SK-N-SH (cell line): ENCODE data around the gene CYP11A1. TPM values are rescaled to one million over a fixed set of nuclear protein-coding genes. Genes with fewer than 3 reads are reported as not detected.
A peak's percentile ranks its signal among the peaks of the same experiment; 100 is the strongest.

Source experiments
- CTCF ChIA-PET: fragments of 300-600, 350-600 bp; formaldehyde crosslinking; extraction: SDS; loops from one replicate; lab custom pipeline; 2021; lab: Yijun Ruan, JAX
- POLR2A ChIA-PET: fragments of 350-600 bp; sonication (Branson Sonifier 250); formaldehyde crosslinking; extraction: SDS; loops from one replicate; lab custom pipeline; 2020; ENCODE audit warnings: antibody characterized with exemption, inconsistent platforms; lab: Yijun Ruan, JAX
- DNase-seq: peaks from one replicate; pipeline ENCODE4 v3.0.0; 2012
- H2AFZ ChIP-seq: fragments of 200-600 bp; sonication (generic); 2 replicates; pipeline ENCODE4 v1.8.1; 2016; ENCODE audit warnings: antibody characterized with exemption, mild to moderate bottlenecking, low read depth
- H3F3A ChIP-seq: fragments of 200-600 bp; sonication (generic); replicated peaks from 2 replicates; pipeline ENCODE3; 2016; ENCODE audit warnings: antibody characterized with exemption, mild to moderate bottlenecking; ENCODE audit not compliant: insufficient read depth
- H3K27ac ChIP-seq, 2 experiments: fragments of 200-500 bp in 1 of 2; fragments of 200-600 bp in 1 of 2; sonication (Bioruptor generic) in 1 of 2; sonication (generic), shearing (Covaris generic) in 1 of 2; 2 replicates each; pipeline versions ENCODE4 v1.5.1 to v1.6.1; 2014 to 2016; ENCODE audit warnings: low read depth in 2 of 2, inconsistent platforms in 1 of 2, low read length in 1 of 2, mild to moderate bottlenecking in 1 of 2, mixed read lengths in 1 of 2
- H3K27me3 ChIP-seq: fragments of 200-600 bp; sonication (generic), shearing (Covaris generic); 2 replicates; pipeline ENCODE4 v1.6.1; 2016; ENCODE audit warnings: mixed run types; ENCODE audit not compliant: insufficient read depth
- H3K36me3 ChIP-seq, 2 experiments: fragments of 200-500 bp in 1 of 2; fragments of 200-600 bp in 1 of 2; sonication (Bioruptor generic) in 1 of 2; sonication (generic) in 1 of 2; replicated peaks in 1 of 2; 2 replicates each; pipeline versions ENCODE3 to v1.5.1; 2014 to 2016; ENCODE audit warnings: low read length in 1 of 2, mild to moderate bottlenecking in 1 of 2; ENCODE audit not compliant: insufficient read depth in 2 of 2, control insufficient read depth in 1 of 2
- H3K4me1 ChIP-seq, 2 experiments: fragments of 200-500 bp in 1 of 2; fragments of 200-600 bp in 1 of 2; sonication (Bioruptor generic) in 1 of 2; sonication (generic), shearing (Covaris generic) in 1 of 2; 2 replicates each; pipeline versions ENCODE4 v1.5.1 to v1.6.1; 2014 to 2016; ENCODE audit warnings: low read depth in 1 of 2, low read length in 1 of 2, mixed run types in 1 of 2; ENCODE audit not compliant: insufficient read depth in 2 of 2, control insufficient read depth in 1 of 2
- H3K4me2 ChIP-seq: fragments of 200-600 bp; sonication (generic), shearing (Covaris generic); 2 replicates; pipeline ENCODE4 v1.6.1; 2017; ENCODE audit warnings: mixed run types
- H3K4me3 ChIP-seq, 2 experiments: fragments of 200-500 bp in 1 of 2; fragments of 200-600 bp in 1 of 2; sonication (Bioruptor generic) in 1 of 2; sonication (generic), shearing (Covaris generic) in 1 of 2; 2 replicates each; pipeline versions ENCODE4 v1.5.1 to v1.8.1; 2014 to 2016; ENCODE audit warnings: low read depth in 2 of 2, inconsistent platforms in 1 of 2, low read length in 1 of 2, mild to moderate bottlenecking in 1 of 2, mixed read lengths in 1 of 2, moderate library complexity in 1 of 2
- H3K79me2 ChIP-seq: fragments of 200-600 bp; sonication (generic); 2 replicates; pipeline ENCODE4 v1.8.1; 2017; ENCODE audit warnings: mild to moderate bottlenecking; ENCODE audit not compliant: insufficient read depth
- H3K9ac ChIP-seq: fragments of 200-600 bp; sonication (generic); 2 replicates; pipeline ENCODE4 v1.6.1; 2017; ENCODE audit warnings: mixed run types
- H3K9me2 ChIP-seq: fragments of 200-600 bp; sonication (generic); 2 replicates; pipeline ENCODE4 v1.6.1; 2017; ENCODE audit warnings: mixed run types
- H3K9me3 ChIP-seq: fragments of 200-600 bp; sonication (generic); 2 replicates; pipeline ENCODE4 v1.6.1; 2017; ENCODE audit warnings: mixed run types, mild to moderate bottlenecking, moderate library complexity
- H4K20me1 ChIP-seq: fragments of 200-600 bp; sonication (generic); 2 replicates; pipeline ENCODE4 v1.6.1; 2017; ENCODE audit warnings: mild to moderate bottlenecking, mixed run types; ENCODE audit not compliant: insufficient read depth
- CHD2 ChIP-seq: fragments of 150-350 bp; IDR thresholded peaks from 2 replicates; pipeline ENCODE4 v1.6.1; 2018; ENCODE audit warnings: low read length; ENCODE audit not compliant: partially characterized antibody
- CTCF ChIP-seq: fragments of 200-600 bp; sonication (generic); IDR thresholded peaks from 2 replicates; pipeline ENCODE4 v1.6.1; 2017; ENCODE audit warnings: antibody characterized with exemption, mild to moderate bottlenecking, moderate library complexity
- ELF1 ChIP-seq: IDR thresholded peaks from 2 replicates; pipeline ENCODE4 v1.4.0; 2012
- EZH2phosphoT487 ChIP-seq: fragments of 200-600 bp; sonication (generic); IDR thresholded peaks from 2 replicates; pipeline ENCODE4 v1.6.1; 2017; ENCODE audit warnings: low read depth, mixed run types, mild to moderate bottlenecking, antibody characterized with exemption, moderate library complexity, borderline replicate concordance
- FOSL2 ChIP-seq: IDR thresholded peaks from 2 replicates; pipeline ENCODE4 v1.4.0; 2012; ENCODE audit warnings: low read depth, mild to moderate bottlenecking, moderate library complexity, borderline replicate concordance
- FOXM1 ChIP-seq: IDR thresholded peaks from 2 replicates; pipeline ENCODE4 v1.4.0; 2012; ENCODE audit warnings: low read depth, mild to moderate bottlenecking
- GATA2 ChIP-seq: sonication (generic); formaldehyde crosslinking; IDR thresholded peaks from 2 replicates; pipeline ENCODE4 v1.5.0; 2020; ENCODE audit warnings: mild to moderate bottlenecking, missing genetic modification reagents
- JUND ChIP-seq: IDR thresholded peaks from 2 replicates; pipeline ENCODE4 v1.4.0; 2012
- NFIC ChIP-seq: IDR thresholded peaks from 2 replicates; pipeline ENCODE4 v1.4.0; 2012; ENCODE audit warnings: borderline replicate concordance
- RAD21 ChIP-seq: IDR thresholded peaks from 2 replicates; pipeline ENCODE4 v1.6.1; 2012; ENCODE audit warnings: mild to moderate bottlenecking, low read length
- SIN3A ChIP-seq: IDR thresholded peaks from 2 replicates; pipeline ENCODE4 v1.6.1; 2012; ENCODE audit warnings: low read depth, mild to moderate bottlenecking, low read length, moderate library complexity, borderline replicate concordance
- TAF1 ChIP-seq: IDR thresholded peaks from 2 replicates; pipeline ENCODE4 v1.6.1; 2012; ENCODE audit warnings: low read depth, mild to moderate bottlenecking, low read length, moderate library complexity, borderline replicate concordance
- TCF12 ChIP-seq: IDR thresholded peaks from 2 replicates; pipeline ENCODE4 v1.4.0; 2012
- YY1 ChIP-seq: IDR thresholded peaks from 2 replicates; pipeline ENCODE4 v1.4.0; 2012; ENCODE audit warnings: low read depth, mild to moderate bottlenecking
- WGBS: methylation state at CpG from one replicate; pipeline ENCODE4 v1.1.6; 2017; ENCODE audit warnings: low lambda C conversion rate; 5-methylcytosine and 5-hydroxymethylcytosine counted together
- polyA plus RNA-seq, 3 experiments: library from polyadenylated mRNA; depleted of rRNA; stranded (reverse); fragments of >200 nt; gene quantifications; 2 replicates each; pipeline ENCODE4 v1.2.3, GENCODE V29; 2012
- TF ChIP-seq, protein P1 (sequence below): IDR thresholded peaks from 2 replicates; pipeline ENCODE4; 2012
- TF ChIP-seq, protein P2 (sequence below): fragments of 150-350 bp; IDR thresholded peaks from 2 replicates; pipeline ENCODE4 v1.6.1; 2017; ENCODE audit warnings: antibody characterized with exemption, low read length, low read depth, borderline replicate concordance
- TF ChIP-seq, protein P3 (sequence below): fragments of 150-350 bp; IDR thresholded peaks from 2 replicates; pipeline ENCODE4 v1.6.1; 2016; ENCODE audit warnings: mild to moderate bottlenecking, low read depth, low read length
- TF ChIP-seq, protein P4 (sequence below): IDR thresholded peaks from 2 replicates; pipeline ENCODE4 v1.4.0; 2012; ENCODE audit warnings: low read depth, borderline replicate concordance

CYP11A1 gene
- polyA plus RNA-seq, 1 of the 3 experiments (the other 2 are of a cell fraction) = 0.08 TPM

- TF ChIP-seq, protein P1, sequence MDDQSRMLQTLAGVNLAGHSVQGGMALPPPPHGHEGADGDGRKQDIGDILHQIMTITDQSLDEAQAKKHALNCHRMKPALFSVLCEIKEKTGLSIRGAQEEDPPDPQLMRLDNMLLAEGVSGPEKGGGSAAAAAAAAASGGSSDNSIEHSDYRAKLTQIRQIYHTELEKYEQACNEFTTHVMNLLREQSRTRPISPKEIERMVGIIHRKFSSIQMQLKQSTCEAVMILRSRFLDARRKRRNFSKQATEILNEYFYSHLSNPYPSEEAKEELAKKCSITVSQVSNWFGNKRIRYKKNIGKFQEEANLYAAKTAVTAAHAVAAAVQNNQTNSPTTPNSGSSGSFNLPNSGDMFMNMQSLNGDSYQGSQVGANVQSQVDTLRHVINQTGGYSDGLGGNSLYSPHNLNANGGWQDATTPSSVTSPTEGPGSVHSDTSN = no peak
These were observed 67.2 kb downstream of the CYP11A1 start (continued) for GRCh38 chr15:74300057-74300795.

GRCh38 chr15:74297887-74298286, 69.6 kb downstream of the CYP11A1 start:
- H3K79me2 ChIP-seq = no peaks in the 10 kb centered on the region
- no peak overlapping the region for H3K9ac ChIP-seq
- H2AFZ ChIP-seq = no peak overlapping the region
- peaks cover 0 to 48% of the 10 kb centered on the region in 2 experiments; a peak in 2 of 4 replicates for H3K4me1 ChIP-seq
- H4K20me1 ChIP-seq = no peaks in the 10 kb centered on the region
- no peaks in the 10 kb centered on the region for H3K36me3 ChIP-seq
- no peak overlapping the region for H3K4me3 ChIP-seq
- H3K9me2 ChIP-seq = no peaks in the 10 kb centered on the region
- H3K9me3 ChIP-seq = no peaks in the 10 kb centered on the region
- ChIA-PET CTCF (interaction anchor here (0.7 to 1.7 kb wide), 8 partner anchors 9 to 52 kb away, joined by 3 to 7 read pairs (median 4); no protein-coding TSS in a partner anchor), POLR2A (no interaction called here)
- TF ChIP-seq GATA2 (CRISPR knock-in tag) (no peak), TCF12 (peak; percentile 12; the same call in 1 of the 2 replicates)
- TF ChIP-seq, all 33 proteins: peak for 1
- Histone ChIP-seq H3K27ac (peak overlapping the region in 1 of 2 experiments; percentile 60; a peak in 2 of 4 replicates), H3K27me3 (no peaks in the 10 kb centered on the region), H3K4me2 (no peak overlapping the region), H3F3A (no peaks in the 10 kb centered on the region)
- no peak for DNase-seq
- 8% methylated on average over 1 of the region's 1 CpG for WGBS

- H3K9ac ChIP-seq = no peak overlapping the region
- H3K9me3 ChIP-seq = no peaks in the 10 kb centered on the region
- peaks cover 4% of the 10 kb centered on the region for H3F3A ChIP-seq
- POLR2A ChIA-PET = no interaction called here
- peak overlapping the region in 1 of 2 experiments; percentile 100; a peak in 2 of 4 replicates for H3K27ac ChIP-seq
- DNase-seq = no peak
- H3K4me2 ChIP-seq = no peak overlapping the region
- H3K9me2 ChIP-seq = no peaks in the 10 kb centered on the region
- H2AFZ ChIP-seq = no peak overlapping the region
- 62% methylated on average over 6 of the region's 6 CpGs for WGBS
- H3K79me2 ChIP-seq = no peaks in the 10 kb centered on the region
- no peak for TF ChIP-seq SIN3A
- TF ChIP-seq RAD21 = peak; percentile 22; the same call in 1 of the 2 replicates
- TF ChIP-seq CHD2 = no peak
- no peak for TF ChIP-seq JUND
- no peak for TF ChIP-seq NFIC
- TF ChIP-seq TAF1 = no peak
- peak; percentile 14; the same call in 1 of the 2 replicates for TF ChIP-seq CTCF
- TF ChIP-seq, protein P2, sequence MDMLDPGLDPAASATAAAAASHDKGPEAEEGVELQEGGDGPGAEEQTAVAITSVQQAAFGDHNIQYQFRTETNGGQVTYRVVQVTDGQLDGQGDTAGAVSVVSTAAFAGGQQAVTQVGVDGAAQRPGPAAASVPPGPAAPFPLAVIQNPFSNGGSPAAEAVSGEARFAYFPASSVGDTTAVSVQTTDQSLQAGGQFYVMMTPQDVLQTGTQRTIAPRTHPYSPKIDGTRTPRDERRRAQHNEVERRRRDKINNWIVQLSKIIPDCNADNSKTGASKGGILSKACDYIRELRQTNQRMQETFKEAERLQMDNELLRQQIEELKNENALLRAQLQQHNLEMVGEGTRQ = no peak
- no peak for TF ChIP-seq FOSL2
- no peak for TF ChIP-seq TCF12
- no peak for TF ChIP-seq YY1
- no peak for TF ChIP-seq ELF1
- TF ChIP-seq EZH2phosphoT487 = no peak
- TF ChIP-seq, protein P3, sequence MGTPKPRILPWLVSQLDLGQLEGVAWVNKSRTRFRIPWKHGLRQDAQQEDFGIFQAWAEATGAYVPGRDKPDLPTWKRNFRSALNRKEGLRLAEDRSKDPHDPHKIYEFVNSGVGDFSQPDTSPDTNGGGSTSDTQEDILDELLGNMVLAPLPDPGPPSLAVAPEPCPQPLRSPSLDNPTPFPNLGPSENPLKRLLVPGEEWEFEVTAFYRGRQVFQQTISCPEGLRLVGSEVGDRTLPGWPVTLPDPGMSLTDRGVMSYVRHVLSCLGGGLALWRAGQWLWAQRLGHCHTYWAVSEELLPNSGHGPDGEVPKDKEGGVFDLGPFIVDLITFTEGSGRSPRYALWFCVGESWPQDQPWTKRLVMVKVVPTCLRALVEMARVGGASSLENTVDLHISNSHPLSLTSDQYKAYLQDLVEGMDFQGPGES = no peak
- TF ChIP-seq, protein P4, sequence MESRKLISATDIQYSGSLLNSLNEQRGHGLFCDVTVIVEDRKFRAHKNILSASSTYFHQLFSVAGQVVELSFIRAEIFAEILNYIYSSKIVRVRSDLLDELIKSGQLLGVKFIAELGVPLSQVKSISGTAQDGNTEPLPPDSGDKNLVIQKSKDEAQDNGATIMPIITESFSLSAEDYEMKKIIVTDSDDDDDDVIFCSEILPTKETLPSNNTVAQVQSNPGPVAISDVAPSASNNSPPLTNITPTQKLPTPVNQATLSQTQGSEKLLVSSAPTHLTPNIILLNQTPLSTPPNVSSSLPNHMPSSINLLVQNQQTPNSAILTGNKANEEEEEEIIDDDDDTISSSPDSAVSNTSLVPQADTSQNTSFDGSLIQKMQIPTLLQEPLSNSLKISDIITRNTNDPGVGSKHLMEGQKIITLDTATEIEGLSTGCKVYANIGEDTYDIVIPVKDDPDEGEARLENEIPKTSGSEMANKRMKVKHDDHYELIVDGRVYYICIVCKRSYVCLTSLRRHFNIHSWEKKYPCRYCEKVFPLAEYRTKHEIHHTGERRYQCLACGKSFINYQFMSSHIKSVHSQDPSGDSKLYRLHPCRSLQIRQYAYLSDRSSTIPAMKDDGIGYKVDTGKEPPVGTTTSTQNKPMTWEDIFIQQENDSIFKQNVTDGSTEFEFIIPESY = no peak
- no peak for TF ChIP-seq FOXM1
- TF ChIP-seq, all 33 proteins: peak for 2
- Histone ChIP-seq H4K20me1 (no peaks in the 10 kb centered on the region), H3K36me3 (no peaks in the 10 kb centered on the region), H3K4me1 (peaks cover 5 to 54% of the 10 kb centered on the region in 2 experiments; a peak in 3 of 4 replicates), H3K4me3 (no peak overlapping the region), H3K27me3 (no peaks in the 10 kb centered on the region)
- CTCF ChIA-PET = interaction anchor here (1.3 to 2.4 kb wide), 4 partner anchors 12 to 100 kb away, joined by 3 to 7 read pairs (median 4); no protein-coding TSS in a partner anchor
These were observed 71.6 kb downstream of the CYP11A1 start for GRCh38 chr15:74295800-74296199.
